Stimulated activated CD4-positive, alpha-beta T cell treated with anti-CD3 and anti-CD28 coated beads, Interleukin-4, amount 100 ng/mL, for 1 hour (primary cell): Measurements from ENCODE around the gene STK38L.
"Not testable (repeated sequence)": the region's sequence is repeated elsewhere in the genome, so short reads cannot be mapped to it uniquely, and the experiment has no call there.

Source experiments
- DNase-seq: peaks from one replicate; pipeline ENCODE4 v3.0.0-alpha.2; 2020

Gene STK38L

GRCh38 chr12:27229367-27229766 is 14.7 kb upstream of the STK38L start:
- DNase-seq, result no peak

GRCh38 chr12:27231374-27231773 is 12.7 kb upstream of the STK38L start:
- DNase-seq, result not testable (repeated sequence)

GRCh38 chr12:27233814-27234213 is 10.3 kb upstream of the STK38L start:
- no peak for DNase-seq

GRCh38 chr12:27236498-27236897 is 7.6 kb upstream of the STK38L start:
- DNase-seq, result no peak

GRCh38 chr12:27237790-27238771 is 6.0 kb upstream of the STK38L start:
- DNase-seq, result no peak

DNA sequence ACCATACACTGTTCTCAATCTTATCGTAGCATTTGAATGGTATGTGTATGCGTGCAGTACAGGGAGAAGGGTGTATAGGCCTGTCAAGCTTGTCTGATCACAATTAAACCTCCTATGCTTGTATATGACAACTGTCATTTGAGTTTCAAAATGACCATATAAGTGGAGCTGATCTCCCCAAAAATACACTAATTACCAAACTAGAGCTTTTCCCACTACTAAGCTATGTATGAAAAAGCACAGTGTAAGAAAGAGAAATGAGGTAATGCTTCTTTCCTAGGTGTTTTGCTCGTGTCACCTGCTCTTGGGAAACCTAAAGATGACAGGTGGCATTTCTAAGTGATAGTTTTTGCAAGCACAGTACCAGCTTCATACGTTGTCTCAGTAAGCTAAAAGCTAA is 1.1 kb upstream of the STK38L start:
- no peak for DNase-seq

GRCh38 chr12:27244689-27245488 is 803 bp downstream of the STK38L start:
- no peak for DNase-seq

GRCh38 chr12:27246141-27246540 is 2.1 kb downstream of the STK38L start:
- no peak for DNase-seq

- no peak for DNase-seq
These were observed 2.7 kb downstream of the STK38L start for GRCh38 chr12:27246774-27247173.

DNA sequence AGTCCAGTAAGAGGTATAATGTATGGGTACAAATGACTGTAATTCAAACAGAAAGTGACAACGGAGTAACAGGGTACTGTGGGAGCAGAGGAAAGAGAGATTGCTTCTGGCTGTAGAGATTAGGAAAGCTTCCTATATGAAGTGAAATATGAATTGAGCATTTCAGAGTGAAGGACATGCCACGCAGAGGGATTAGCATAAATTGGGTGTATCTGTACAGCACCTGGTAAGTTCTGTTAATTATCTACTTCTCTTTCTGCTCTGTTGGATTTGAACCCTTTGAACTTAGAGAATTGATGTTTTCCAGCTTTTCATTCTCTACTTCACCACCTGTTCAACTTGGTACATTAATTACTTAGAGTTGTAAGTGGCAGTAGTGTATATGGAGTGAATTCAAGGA is 8.8 kb downstream of the STK38L start:
- no peak for DNase-seq

DNA sequence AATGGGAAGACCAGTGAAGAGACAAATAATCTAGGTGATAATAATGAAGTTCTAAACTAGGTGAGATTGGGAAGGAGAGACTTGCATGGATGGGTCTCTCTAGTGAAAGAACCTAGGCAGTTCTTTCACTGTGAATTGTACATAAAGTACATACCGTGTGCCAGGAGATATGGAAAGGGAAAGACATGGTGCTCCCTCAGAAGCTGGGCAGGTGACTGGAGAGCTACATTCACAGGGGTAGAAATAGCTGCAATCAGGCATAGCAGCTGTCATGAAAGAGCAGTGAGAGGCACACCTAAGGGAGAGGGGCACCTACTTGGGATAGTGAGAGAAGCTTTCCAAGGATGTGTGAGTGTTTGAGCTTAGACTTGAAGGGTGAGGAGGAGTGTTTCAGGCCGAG is 9.3 kb downstream of the STK38L start:
- no peak for DNase-seq

GRCh38 chr12:27255806-27256205 is 11.7 kb downstream of the STK38L start:
- DNase-seq, result no peak

- DNase-seq, result no peak
These were observed 13.2 kb downstream of the STK38L start for GRCh38 chr12:27257104-27257843.

GRCh38 chr12:27260746-27261145 is 16.7 kb downstream of the STK38L start:
- no peak for DNase-seq

- DNase-seq, result no peak
These were observed 17.8 kb downstream of the STK38L start for GRCh38 chr12:27261866-27262265.

- DNase-seq, result no peak
These were observed 26.1 kb downstream of the STK38L start for GRCh38 chr12:27270148-27270547.

DNA sequence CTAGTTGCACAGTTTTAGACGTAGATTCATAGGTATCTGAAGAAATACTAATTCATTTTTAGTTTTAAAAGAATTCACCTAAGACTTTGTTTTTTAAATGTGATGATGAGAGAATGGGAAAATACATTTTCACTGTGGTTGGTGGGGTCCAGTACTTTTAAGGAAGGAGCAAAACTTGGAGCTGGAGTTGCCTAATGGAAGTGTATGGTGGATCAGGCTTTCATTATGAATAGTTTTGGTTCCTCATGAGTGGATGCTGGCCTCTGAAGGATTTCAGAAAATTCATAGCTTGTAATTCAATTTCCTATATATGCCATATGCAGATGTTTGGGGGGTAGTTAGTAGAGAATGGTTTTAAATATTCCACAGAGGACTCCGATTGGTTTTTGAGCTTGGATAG is 27.1 kb downstream of the STK38L start:
- no peak for DNase-seq

DNA sequence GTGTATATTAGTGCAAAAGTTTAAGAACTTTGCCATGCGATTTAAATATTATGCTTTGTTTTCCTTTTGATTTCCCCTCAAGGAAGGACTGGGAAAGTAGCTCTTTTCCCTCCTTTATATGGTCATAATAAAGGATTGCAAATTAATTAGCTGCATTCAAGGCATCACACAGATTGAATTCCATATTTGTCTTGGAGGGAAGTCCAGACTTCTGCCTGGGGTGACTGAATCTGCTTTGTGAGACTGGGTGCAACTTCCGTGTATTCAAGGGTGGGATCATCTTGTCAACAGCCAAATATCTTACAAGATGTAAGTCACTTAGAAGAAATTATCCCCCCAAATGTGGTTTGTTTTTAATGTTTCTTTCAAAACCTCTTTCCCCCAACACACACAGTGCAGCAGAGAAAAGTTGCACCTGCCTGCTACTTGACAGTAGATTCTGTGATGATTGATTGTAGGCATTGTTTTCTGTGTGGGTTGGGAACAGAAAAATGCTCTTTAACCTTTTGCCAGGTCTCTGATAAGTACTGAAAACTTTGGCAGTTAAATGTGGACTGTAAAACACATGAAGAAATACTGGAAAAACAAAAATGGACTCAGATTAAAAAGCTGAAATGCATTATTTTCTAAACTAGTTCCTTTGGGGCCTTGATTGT is 28.4 kb downstream of the STK38L start:
- DNase-seq, result no peak

DNA sequence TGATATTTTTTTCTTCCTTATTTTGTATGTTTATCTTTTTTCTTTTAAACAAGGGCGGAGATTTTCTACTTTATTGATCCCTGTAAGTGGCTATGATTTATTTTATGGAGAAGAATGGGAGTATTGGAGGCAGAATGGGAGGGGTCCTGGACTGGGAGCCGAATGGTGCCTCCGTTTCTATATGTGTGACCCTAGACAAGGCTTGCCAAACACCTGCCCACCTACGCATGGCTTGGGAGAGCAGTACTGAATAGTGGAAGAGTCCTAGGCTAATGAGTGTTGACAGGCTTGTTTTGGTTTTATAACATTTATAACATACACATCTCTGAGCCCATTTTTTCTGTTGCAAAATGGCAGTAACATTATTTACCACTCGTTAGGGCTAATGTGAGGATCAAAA is 29.0 kb downstream of the STK38L start:
- no peak for DNase-seq

- no peak for DNase-seq
These were observed 30.6 kb downstream of the STK38L start for GRCh38 chr12:27274706-27275105.

GRCh38 chr12:27276275-27276674 is 32.2 kb downstream of the STK38L start:
- DNase-seq, result no peak

- DNase-seq, result no peak
These were observed 33.8 kb downstream of the STK38L start for GRCh38 chr12:27277846-27278260.

DNA sequence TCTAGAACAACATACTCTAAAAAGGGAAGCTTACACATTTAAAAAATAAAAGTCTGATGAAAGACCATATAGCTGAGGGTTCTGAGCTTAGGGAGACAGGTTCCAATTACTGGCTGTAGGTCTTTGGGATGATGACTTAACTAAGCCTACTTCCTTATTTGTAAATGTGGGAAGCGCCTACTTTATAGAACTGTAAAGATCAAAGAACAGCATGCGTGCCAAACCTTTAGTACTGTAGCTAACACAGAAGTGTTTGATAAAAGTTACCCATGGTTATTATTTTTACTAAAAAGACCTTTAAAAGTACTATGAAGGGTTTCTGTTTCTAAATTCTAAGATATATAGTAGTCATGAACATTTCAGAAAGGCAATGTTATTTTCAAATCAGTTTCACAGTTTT is 35.7 kb downstream of the STK38L start:
- no peak for DNase-seq
